GM19193 (cell line): Measurements from ENCODE around the gene ZP1.
A peak's percentile ranks its signal among the peaks of the same experiment; 100 is the strongest.

Experiments
- POLR2A ChIP-seq: IDR thresholded peaks from 4 replicates; pipeline ENCODE4 v1.6.1; 2011; ENCODE audit not compliant: insufficient read depth, insufficient read length; ENCODE audit errors: extremely low read depth

The ZP1 gene

GRCh38 chr11:60915248-60915914 is 48.0 kb downstream of the ZP1 start:
- peak; percentile 60 for TF ChIP-seq POLR2A

GRCh38 chr11:60916669-60917206 is 49.4 kb downstream of the ZP1 start:
- no peak for TF ChIP-seq POLR2A

GRCh38 chr11:60917267-60917666 is 49.9 kb downstream of the ZP1 start:
- no peak for TF ChIP-seq POLR2A

- no peak for TF ChIP-seq POLR2A
Observed at GRCh38 chr11:60918251-60918938, 51.1 kb downstream of the ZP1 start.

GRCh38 chr11:60918939-60919265 is 51.6 kb downstream of the ZP1 start:
- no peak for TF ChIP-seq POLR2A

GRCh38 chr11:60919320-60919719 is 52.0 kb downstream of the ZP1 start:
- TF ChIP-seq POLR2A: no peak

GRCh38 chr11:60919956-60920355 is 52.6 kb downstream of the ZP1 start:
- TF ChIP-seq POLR2A: no peak

- no peak for TF ChIP-seq POLR2A
Observed at GRCh38 chr11:60921259-60921658, 53.9 kb downstream of the ZP1 start.

- no peak for TF ChIP-seq POLR2A
Observed at GRCh38 chr11:60921777-60922335, 54.5 kb downstream of the ZP1 start.

- no peak for TF ChIP-seq POLR2A
Observed at GRCh38 chr11:60922906-60923305, 55.6 kb downstream of the ZP1 start.

GRCh38 chr11:60923326-60923725 is 56.0 kb downstream of the ZP1 start:
- TF ChIP-seq POLR2A: no peak

GRCh38 chr11:60923800-60924109 is 56.4 kb downstream of the ZP1 start:
- TF ChIP-seq POLR2A: peak; percentile 32

- TF ChIP-seq POLR2A: no peak
Observed at GRCh38 chr11:60924110-60924905, 57.0 kb downstream of the ZP1 start, which contains the start of gene TMEM132A. TMEM132A (plus strand) TSS chr11:60924460; CDS start chr11:60924634, 174 bp downstream.
